Testis (tissue), 2 donors: ENCODE measurements around the gene MEGF6.

Experiments
- CTCF ChIP-seq, 3 experiments: fragments of 450-650 bp in 2 of 3; fragments of 200-600 bp in 1 of 3; sonication (generic) in 1 of 3; IDR thresholded peaks; one replicate each; pipeline ENCODE4 v1.5.1; 2016 to 2019; ENCODE audit warnings: antibody characterized with exemption in 3 of 3, mild to moderate bottlenecking in 2 of 3, moderate library complexity in 1 of 3
- POLR2A ChIP-seq: fragments of 450-650 bp; IDR thresholded peaks from one replicate; pipeline ENCODE4 v1.6.1; 2017; ENCODE audit warnings: antibody characterized with exemption, mild to moderate bottlenecking, moderate library complexity

- TF ChIP-seq CTCF (IDR thresholded peaks at IDR 0.05) = no peak
- TF ChIP-seq POLR2A = no peak
Measured at GRCh38 chr1:3497521-3497920, 113.8 kb downstream of the MEGF6 start.
